GM21526 (cell line): ENCODE results near the gene CUTA.
"Not testable (repeated sequence)": the region's sequence is repeated elsewhere in the genome, so short reads cannot be mapped to it uniquely, and the experiment has no call there.

Experiments used
- ATAC-seq: cut with Tn5 transposase; IDR thresholded peaks from one replicate; pipeline ENCODE4 v1.9.1; 2021; ENCODE audit warnings: moderate library complexity; ENCODE audit not compliant: unreplicated experiment, low FRiP score

CUTA gene

DNA sequence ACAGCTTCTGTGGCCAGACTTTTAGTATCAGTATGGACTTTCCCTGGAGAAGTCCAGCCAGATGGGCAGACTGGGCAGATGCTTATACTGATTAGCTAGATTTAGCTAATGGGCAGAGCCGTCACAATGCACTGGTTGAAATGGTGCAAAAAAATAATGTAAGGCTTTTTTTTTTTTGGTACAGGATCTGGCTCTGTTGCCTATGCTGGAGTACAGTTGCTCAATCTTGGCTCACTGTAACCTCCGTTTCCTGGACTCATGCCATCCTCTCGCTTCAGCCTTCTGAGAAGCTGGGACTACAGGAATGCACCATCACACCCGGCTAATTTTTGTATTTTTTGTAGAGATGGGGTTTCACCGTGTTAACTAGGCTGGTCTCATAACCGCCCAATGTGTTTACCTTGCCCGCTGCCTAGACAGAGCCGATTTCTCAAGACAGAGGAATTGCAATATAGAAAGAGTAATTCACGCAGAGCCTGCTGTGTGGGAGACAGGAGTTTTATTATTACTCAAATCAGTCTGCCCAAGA lies 42.7 kb downstream of the CUTA start:
- no peak for ATAC-seq

DNA sequence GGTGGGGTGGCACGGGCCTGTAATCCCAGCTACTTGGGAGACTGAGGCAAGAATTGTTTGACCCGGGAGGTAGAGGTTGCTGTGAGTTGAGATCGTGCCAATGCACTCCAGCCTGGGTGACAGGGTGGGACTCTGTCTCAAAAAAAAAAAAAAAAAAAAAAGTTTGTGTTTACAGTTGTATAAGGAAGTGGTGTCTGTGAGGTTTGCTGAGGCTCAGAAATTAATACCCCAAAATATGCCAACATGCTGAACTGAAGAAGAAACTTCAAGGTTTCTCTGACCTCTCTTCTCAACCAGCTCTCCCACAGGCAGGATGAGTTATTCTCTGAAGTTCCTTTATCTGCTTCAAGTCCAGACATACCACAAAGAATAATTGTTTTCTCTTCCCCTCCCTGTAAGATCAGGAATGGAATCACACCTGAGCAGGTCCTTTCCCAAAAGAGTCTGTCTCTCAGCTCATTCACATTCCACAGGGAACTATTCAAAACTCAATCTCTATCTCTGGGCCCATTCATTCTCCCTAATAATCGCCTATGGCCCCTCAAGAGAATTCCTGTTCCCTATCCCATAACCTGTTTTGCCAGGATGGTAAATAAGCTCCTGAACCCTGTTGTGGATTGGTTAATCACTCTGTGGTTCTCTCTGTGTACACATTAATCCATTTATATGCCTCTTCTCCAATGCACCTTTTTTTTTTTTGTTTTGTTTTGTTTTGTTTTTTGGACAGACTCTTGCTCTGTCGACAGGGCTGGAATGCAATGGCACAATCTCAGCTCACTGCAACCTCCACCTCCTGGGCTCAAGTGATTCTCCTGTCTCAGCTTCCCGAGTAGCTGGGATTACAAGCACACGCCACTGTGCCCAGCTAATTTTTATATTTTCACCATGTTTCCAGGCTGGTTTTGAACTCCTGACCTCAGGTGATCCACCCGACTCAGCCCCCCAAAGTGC lies 43.7 kb downstream of the CUTA start:
- ATAC-seq: no peak

DNA sequence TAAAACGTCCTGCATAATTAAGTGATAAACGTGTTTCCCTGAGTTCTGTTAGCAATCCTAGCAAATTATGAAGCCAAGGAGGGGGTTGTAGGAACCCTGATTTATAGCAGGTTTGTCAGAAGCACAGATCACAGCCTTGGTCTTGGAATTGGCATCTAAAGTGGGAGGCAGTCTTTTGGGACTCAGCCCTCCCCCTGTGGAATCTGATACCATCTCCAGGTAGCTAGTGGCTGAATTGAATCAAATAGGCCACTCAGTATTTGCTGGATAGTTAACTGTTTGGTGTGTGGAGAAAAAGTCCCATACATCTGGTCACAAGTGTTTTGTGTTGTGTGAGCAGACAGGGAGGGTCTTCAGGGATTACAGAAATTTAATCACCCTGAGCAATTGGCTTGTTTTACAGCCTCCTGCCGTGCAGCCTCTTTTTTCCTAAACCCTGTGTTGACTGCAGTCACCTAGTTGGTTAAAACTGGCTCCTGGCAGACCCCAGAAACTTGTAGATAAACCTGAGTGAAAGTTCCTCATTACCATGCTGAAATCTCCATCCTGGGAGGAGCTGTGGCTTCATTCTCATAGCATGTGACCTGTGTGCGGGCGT lies 45.3 kb downstream of the CUTA start:
- no peak for ATAC-seq

DNA sequence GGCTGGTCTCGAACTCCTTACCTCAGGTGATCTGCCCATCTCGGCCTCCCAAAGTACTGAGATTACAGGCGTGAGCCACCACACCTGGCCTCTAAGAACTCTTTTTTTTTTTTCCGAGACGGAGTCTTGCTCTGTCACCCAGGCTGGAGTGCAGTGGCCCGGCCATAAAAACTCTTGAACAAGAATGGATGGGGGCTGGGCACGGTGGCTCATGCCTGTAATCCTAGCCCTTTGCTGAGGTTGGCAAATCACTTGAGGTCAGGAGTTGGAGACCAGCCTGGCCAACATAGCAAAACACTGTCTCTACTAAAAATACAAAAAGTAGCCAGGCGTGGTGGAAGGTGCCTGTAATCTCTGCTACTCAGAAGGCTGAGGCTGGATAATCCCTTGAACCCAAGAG lies 46.0 kb downstream of the CUTA start:
- ATAC-seq: not testable (repeated sequence)

DNA sequence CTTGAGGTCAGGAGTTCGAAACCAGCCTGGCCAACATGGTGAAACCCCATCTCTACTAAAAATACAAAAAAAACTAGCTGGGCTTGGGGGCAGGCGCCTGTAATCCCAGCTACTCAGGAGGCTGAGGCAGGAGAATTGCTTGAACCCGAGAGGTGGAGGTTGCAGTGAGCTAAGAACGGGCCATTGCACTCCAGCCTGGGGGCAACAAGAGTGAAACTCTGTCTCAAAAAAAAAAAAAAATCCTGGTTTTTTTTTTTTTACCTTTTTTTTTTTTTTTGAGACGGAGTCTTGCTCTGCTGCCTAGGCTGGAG lies 50.2 kb downstream of the CUTA start:
- not testable (repeated sequence) for ATAC-seq

DNA sequence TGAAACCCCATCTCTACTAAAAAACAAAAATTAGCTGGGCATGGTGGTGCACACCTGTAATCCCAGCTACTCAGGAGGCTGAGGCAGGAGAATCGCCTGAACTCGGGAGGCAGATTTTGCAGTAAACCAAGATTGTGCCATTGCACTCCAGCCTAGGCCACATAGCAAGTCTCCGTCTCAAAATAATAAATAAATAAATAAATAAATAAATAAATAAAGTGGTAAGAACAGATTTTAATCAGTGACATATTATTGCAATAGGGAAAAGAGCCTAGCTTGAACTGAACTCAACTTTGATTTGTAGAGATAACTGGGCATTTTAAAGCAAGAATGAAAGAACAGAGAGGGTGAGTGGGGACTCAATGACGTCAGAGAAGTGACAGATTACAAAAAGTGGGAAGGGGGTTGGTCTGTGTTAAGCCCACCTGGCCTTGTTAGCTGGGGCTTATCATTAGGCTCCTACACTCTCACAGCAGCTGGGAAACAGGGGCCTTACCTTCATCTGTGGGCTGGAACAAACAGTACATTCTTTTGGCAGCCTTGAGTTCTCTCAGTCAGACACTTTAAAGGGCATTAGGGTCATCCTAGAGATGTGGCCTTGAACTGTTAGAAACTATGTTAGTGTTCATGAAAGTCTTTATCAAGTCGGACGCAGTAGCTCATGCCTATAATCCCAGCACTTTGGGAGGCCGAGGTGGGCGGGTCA lies 50.7 kb downstream of the CUTA start:
- no peak for ATAC-seq
